NT2/D1 (cell line): ENCODE measurements around the gene WDFY3.

Source experiments
- YY1 ChIP-seq: IDR thresholded peaks from 2 replicates; pipeline ENCODE4 v1.6.1; 2011; ENCODE audit not compliant: insufficient read length, insufficient read depth
- ZNF274 ChIP-seq: IDR thresholded peaks from 2 replicates; pipeline ENCODE4 v1.6.1; 2011; ENCODE audit warnings: mild to moderate bottlenecking, low read depth, low read length

DNA sequence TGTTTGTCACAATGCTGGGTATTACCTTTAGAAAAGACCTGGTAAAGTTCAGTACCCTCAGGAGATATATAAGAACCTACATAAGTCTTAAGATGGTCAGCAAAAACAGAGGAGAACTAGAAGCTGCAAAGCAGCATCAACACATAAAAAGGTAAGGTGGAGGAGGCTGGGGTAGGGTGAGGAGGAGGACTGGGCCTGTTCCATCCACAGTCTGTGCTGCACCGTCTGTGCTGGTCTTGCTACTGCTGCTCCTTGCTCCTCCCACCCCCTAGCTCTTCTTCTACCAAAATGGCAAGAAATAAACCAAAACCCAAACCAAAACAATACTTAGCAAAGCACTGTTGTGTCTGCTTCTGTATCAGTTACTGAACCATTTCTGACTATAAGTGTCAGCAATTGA is 281.4 kb downstream of the WDFY3 start:
- TF ChIP-seq YY1, result no peak
- no peak for TF ChIP-seq ZNF274
